NB4 (cell line): ENCODE results near the gene AP3B1.

Experiments used
- MAX ChIP-seq: IDR thresholded peaks from 2 replicates; pipeline ENCODE4 v1.6.1; 2011; ENCODE audit warnings: low read depth, low read length
- MYC ChIP-seq: IDR thresholded peaks from 2 replicates; pipeline ENCODE4 v1.6.1; 2011; ENCODE audit warnings: low read depth, low read length
- POLR2A ChIP-seq: IDR thresholded peaks from 2 replicates; pipeline ENCODE4 v1.6.1; 2011; ENCODE audit warnings: mild to moderate bottlenecking; ENCODE audit not compliant: insufficient read length; ENCODE audit errors: extremely low read depth
- TF ChIP-seq, protein P1 (sequence below): IDR thresholded peaks from one replicate; pipeline ENCODE4 v1.5.1; 2012; ENCODE audit warnings: low read depth, low read length

GRCh38 chr5:77963795-77964194 lies 330.7 kb downstream of the AP3B1 start:
- TF ChIP-seq, protein P1, sequence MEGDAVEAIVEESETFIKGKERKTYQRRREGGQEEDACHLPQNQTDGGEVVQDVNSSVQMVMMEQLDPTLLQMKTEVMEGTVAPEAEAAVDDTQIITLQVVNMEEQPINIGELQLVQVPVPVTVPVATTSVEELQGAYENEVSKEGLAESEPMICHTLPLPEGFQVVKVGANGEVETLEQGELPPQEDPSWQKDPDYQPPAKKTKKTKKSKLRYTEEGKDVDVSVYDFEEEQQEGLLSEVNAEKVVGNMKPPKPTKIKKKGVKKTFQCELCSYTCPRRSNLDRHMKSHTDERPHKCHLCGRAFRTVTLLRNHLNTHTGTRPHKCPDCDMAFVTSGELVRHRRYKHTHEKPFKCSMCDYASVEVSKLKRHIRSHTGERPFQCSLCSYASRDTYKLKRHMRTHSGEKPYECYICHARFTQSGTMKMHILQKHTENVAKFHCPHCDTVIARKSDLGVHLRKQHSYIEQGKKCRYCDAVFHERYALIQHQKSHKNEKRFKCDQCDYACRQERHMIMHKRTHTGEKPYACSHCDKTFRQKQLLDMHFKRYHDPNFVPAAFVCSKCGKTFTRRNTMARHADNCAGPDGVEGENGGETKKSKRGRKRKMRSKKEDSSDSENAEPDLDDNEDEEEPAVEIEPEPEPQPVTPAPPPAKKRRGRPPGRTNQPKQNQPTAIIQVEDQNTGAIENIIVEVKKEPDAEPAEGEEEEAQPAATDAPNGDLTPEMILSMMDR: no peak
- TF ChIP-seq POLR2A (no peak), MYC (no peak), MAX (no peak)
